Stimulated activated memory B cell treated with anti-CD40 and anti-IgM and Interleukin-4, amounts not matched to agents 10 μg/mL and 1 μg/mL and 100 μg/mL, for 72 hours (primary cell): Measurements from ENCODE around the gene SLC2A1.

Experiments
- ATAC-seq: fragments of 150-1000 bp; cut with Tn5 transposase; 2 replicates; pipeline ENCODE4 v1.10.0; 2021
- H3K27ac Mint-ChIP-seq: one replicate; pipeline ENCODE4 v1.8.0; 2022; ENCODE audit warnings: mild to moderate bottlenecking, mixed read lengths
- H3K27me3 Mint-ChIP-seq: one replicate; pipeline ENCODE4 v1.8.0; 2022; ENCODE audit warnings: mixed read lengths
- H3K36me3 Mint-ChIP-seq: one replicate; pipeline ENCODE4 v1.8.0; 2022; ENCODE audit warnings: mixed read lengths
- H3K4me1 Mint-ChIP-seq: one replicate; pipeline ENCODE4 v1.8.0; 2022; ENCODE audit warnings: mixed read lengths
- H3K4me3 Mint-ChIP-seq: one replicate; pipeline ENCODE4 v1.8.0; 2022; ENCODE audit warnings: mild to moderate bottlenecking, moderate library complexity, mixed read lengths
- H3K9me3 Mint-ChIP-seq: one replicate; pipeline ENCODE4 v1.8.0; 2022; ENCODE audit warnings: mixed read lengths

The SLC2A1 gene

DNA sequence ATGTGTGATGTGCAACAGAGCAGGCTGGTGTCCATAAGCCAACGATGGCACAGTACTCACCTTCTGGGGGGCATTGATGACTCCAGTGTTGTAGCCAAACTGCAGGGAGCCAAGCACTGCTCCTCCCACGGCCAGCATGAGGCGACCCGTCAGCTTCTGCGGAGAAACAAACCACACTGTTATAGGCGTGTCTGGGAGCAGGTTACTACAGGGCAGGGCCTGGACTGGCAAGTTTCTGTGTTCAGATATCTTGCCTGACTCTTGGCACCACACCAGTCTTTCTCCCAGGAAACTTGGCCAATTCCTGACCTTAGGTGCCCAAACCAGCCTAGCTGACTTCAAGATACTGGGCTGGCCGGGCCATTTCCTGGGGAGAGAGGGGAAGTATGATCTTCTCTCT, 15.5 kb downstream of the SLC2A1 start:
- H3K27me3 Mint-ChIP-seq: no peaks in the 10 kb centered on the region
- no peaks in the 10 kb centered on the region for H3K9me3 Mint-ChIP-seq
- peak overlapping the region; percentile 97 for H3K27ac Mint-ChIP-seq
- peaks cover 55% of the 10 kb centered on the region for H3K36me3 Mint-ChIP-seq
- peaks cover 98% of the 10 kb centered on the region for H3K4me1 Mint-ChIP-seq
- H3K4me3 Mint-ChIP-seq: no peak overlapping the region
- ATAC-seq: no peak

- Mint-ChIP-seq H3K9me3 (no peaks in the 10 kb centered on the region), H3K4me1 (peaks cover 98% of the 10 kb centered on the region), H3K27me3 (no peaks in the 10 kb centered on the region), H3K4me3 (peak overlapping the region; percentile 41), H3K36me3 (peaks cover 62% of the 10 kb centered on the region), H3K27ac (peak overlapping the region; percentile 97)
- peak; percentile 69 for ATAC-seq
Observed at GRCh38 chr1:42942444-42942843, 16.2 kb downstream of the SLC2A1 start.

DNA sequence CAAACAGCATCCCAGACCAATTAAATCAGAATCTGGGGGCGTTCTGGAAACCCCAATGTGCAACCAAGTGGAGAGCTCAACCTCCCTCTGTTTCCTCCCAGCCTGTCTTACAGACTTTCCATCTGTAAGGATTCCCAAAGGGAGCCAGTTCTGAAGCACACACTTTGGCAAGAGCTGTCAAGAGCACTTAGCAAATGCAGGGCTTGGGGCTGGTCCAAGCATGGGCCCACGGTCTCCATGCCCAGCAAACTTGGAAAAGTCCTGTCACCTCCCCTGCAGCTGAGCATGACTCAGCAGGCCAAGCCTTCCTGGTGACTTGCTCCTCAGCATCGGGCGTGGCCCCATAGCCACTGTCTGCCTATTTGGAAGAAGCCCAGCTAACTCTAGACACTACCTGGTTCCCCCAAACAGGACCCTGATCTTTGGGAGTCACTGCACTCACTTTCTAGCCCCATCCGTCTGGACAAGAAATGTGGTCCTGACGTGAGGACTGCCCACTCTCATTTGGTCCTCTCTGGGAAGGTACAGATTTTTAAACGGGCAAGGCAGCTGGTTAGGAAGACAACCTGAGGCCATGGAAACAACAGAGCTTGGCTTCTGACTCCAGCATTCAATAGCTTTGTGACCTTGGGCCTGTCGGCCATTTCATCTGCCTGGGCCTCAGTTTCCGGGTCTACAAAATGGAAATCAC, 16.9 kb downstream of the SLC2A1 start:
- H3K36me3 Mint-ChIP-seq: peaks cover 69% of the 10 kb centered on the region
- peak overlapping the region; percentile 97 for H3K27ac Mint-ChIP-seq
- no peak overlapping the region for H3K4me3 Mint-ChIP-seq
- ATAC-seq: no peak
- no peaks in the 10 kb centered on the region for H3K27me3 Mint-ChIP-seq
- no peaks in the 10 kb centered on the region for H3K9me3 Mint-ChIP-seq
- H3K4me1 Mint-ChIP-seq: peaks cover 98% of the 10 kb centered on the region

DNA sequence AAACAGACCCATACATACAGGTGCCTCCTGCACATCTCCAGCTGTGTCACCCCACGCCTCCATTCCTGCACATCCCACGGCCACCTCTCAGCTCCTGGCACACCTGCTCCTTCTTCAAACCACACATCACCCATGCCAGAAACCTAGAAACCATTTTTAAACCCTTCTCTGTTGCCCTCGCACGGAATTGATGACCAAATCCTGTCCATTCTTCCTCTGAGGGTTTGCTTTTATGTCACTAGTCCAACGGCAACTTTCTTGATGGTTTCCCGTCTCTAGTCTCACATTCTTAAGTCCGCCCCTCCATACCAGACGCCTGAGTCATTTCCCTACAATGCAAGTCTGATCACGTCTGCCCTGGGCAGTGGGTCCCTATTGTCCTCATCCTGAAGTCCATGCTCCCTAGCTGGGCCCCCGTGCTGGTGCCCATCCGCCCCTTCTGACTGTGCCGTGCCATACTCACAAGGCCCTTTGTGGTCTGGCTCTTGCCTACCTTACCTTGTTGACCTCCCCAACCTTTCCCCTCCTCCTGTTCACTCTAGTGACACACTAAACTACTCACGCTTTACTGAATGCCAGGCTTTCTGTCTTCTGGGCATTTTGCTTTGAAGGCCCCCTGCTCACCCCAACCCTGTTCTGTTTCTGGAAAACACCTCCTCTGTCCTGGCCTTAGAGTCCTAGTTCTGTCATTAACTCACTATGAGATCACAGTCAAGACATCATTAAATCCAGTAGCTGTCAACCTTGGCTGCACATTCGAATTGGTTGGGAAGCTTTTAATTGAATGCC, 17.6 kb downstream of the SLC2A1 start:
- Mint-ChIP-seq H3K27ac (peak overlapping the region; percentile 97), H3K27me3 (no peaks in the 10 kb centered on the region), H3K4me1 (peaks cover 98% of the 10 kb centered on the region), H3K36me3 (peaks cover 67% of the 10 kb centered on the region), H3K4me3 (peak overlapping the region; percentile 22), H3K9me3 (no peaks in the 10 kb centered on the region)
- ATAC-seq: no peak

GRCh38 chr1:42938645-42939615, 19.7 kb downstream of the SLC2A1 start:
- peak overlapping the region; percentile 97 for H3K27ac Mint-ChIP-seq
- H3K36me3 Mint-ChIP-seq: peaks cover 75% of the 10 kb centered on the region
- no peak for ATAC-seq
- H3K4me1 Mint-ChIP-seq: peaks cover 99% of the 10 kb centered on the region
- peak overlapping the region; percentile 37 for H3K4me3 Mint-ChIP-seq
- H3K27me3 Mint-ChIP-seq: no peaks in the 10 kb centered on the region
- no peaks in the 10 kb centered on the region for H3K9me3 Mint-ChIP-seq

- Mint-ChIP-seq H3K27me3 (no peaks in the 10 kb centered on the region), H3K4me3 (peak overlapping the region; percentile 34), H3K36me3 (peaks cover 76% of the 10 kb centered on the region), H3K9me3 (no peaks in the 10 kb centered on the region), H3K27ac (peak overlapping the region; percentile 97), H3K4me1 (peaks cover 99% of the 10 kb centered on the region)
- ATAC-seq: peak; percentile 52
Observed at GRCh38 chr1:42937836-42938644, 20.6 kb downstream of the SLC2A1 start.

DNA sequence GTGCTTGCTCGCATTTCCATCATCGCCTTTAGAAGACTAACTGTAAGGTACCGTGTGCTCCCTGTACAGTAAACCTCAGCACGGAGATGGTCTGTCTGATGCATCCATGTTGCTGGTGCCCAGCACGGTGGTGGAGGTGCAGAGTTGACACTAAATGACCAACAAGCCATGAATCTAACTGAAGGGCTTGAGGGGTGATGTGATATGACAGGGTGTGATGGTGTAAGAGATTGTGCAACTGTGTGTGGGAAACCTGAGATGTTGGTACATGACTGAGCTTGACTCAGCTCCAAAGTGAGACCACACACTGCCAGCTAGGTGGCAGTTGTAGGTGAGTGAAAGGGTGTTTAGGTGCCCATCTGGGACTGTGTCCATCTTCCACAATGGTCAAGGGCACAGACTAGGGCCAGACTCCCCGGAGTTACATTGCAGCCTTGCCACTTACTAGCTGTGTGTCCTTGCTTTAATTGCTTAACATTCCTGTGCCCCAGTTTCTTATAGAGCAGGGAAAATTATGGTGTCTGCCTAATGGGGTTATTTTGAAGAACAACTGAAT, 21.4 kb downstream of the SLC2A1 start:
- no peaks in the 10 kb centered on the region for H3K9me3 Mint-ChIP-seq
- H3K36me3 Mint-ChIP-seq: peaks cover 73% of the 10 kb centered on the region
- H3K27me3 Mint-ChIP-seq: no peaks in the 10 kb centered on the region
- peak overlapping the region; percentile 97 for H3K27ac Mint-ChIP-seq
- no peak for ATAC-seq
- H3K4me3 Mint-ChIP-seq: peak overlapping the region; percentile 37
- peaks cover 99% of the 10 kb centered on the region for H3K4me1 Mint-ChIP-seq

GRCh38 chr1:42936309-42937078, 22.2 kb downstream of the SLC2A1 start:
- Mint-ChIP-seq H3K4me3 (peak overlapping the region; percentile 37), H3K9me3 (no peaks in the 10 kb centered on the region), H3K27ac (peak overlapping the region; percentile 97), H3K4me1 (peaks cover 99% of the 10 kb centered on the region), H3K27me3 (no peaks in the 10 kb centered on the region), H3K36me3 (peaks cover 66% of the 10 kb centered on the region)
- no peak for ATAC-seq

GRCh38 chr1:42935971-42936308, 22.7 kb downstream of the SLC2A1 start:
- Mint-ChIP-seq H3K27me3 (no peaks in the 10 kb centered on the region), H3K4me1 (peaks cover 99% of the 10 kb centered on the region), H3K4me3 (no peak overlapping the region), H3K9me3 (no peaks in the 10 kb centered on the region), H3K36me3 (peaks cover 65% of the 10 kb centered on the region), H3K27ac (peak overlapping the region; percentile 97)
- ATAC-seq: no peak

DNA sequence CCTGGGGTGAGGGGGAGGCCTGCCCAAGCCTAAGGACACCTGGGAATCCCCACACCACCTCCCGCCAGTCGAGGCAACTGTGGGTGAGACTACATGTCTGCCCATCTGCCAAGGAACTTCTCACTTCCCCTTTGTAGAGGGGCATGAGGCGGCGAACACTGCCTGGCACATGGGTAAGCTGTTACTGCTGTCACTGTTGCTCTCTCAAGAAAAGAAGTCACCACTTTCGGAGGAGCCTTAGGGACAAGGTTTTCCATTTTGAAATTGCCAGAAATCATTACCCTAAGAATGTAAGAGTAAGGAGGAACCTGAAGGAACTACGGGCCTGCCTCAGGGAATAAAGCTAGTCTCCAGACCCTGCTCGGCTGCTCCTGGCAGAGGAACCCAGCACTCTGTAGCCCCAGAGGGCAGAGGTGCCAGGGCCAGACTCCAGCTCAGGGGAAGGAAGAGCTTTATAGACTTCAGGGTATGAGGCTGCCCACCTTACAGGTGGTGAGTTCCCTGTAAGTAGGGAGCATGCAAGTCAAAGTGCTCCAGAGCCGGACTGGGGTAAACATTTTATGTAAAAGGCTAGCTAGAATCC, 23.3 kb downstream of the SLC2A1 start:
- peaks cover 65% of the 10 kb centered on the region for H3K36me3 Mint-ChIP-seq
- peak; percentile 71 for ATAC-seq
- H3K9me3 Mint-ChIP-seq: no peaks in the 10 kb centered on the region
- peak overlapping the region; percentile 47 for H3K4me3 Mint-ChIP-seq
- peak overlapping the region; percentile 97 for H3K27ac Mint-ChIP-seq
- H3K4me1 Mint-ChIP-seq: peaks cover 99% of the 10 kb centered on the region
- no peaks in the 10 kb centered on the region for H3K27me3 Mint-ChIP-seq

GRCh38 chr1:42934541-42935312, 23.9 kb downstream of the SLC2A1 start:
- Mint-ChIP-seq H3K27me3 (no peaks in the 10 kb centered on the region), H3K27ac (peak overlapping the region; percentile 97), H3K9me3 (no peaks in the 10 kb centered on the region), H3K4me1 (peaks cover 99% of the 10 kb centered on the region), H3K36me3 (peaks cover 65% of the 10 kb centered on the region), H3K4me3 (peak overlapping the region; percentile 47)
- ATAC-seq: no peak

GRCh38 chr1:42933610-42934491, 24.8 kb downstream of the SLC2A1 start:
- Mint-ChIP-seq H3K27ac (peak overlapping the region; percentile 97), H3K27me3 (no peaks in the 10 kb centered on the region), H3K36me3 (peaks cover 71% of the 10 kb centered on the region), H3K4me1 (peaks cover 97% of the 10 kb centered on the region), H3K4me3 (peak overlapping the region; percentile 47), H3K9me3 (no peaks in the 10 kb centered on the region)
- no peak for ATAC-seq
